GM21619 (cell line): ENCODE data around the gene GALNT18.

ENCODE experiments used
- ATAC-seq: cut with Tn5 transposase; IDR thresholded peaks from one replicate; pipeline ENCODE4 v1.9.1; 2021; ENCODE audit not compliant: unreplicated experiment

GALNT18 gene

GRCh38 chr11:11624926-11625325 is 3.1 kb upstream of the GALNT18 start:
- ATAC-seq, result no peak

- no peak for ATAC-seq
Measured at GRCh38 chr11:11624204-11624603, 2.4 kb upstream of the GALNT18 start.

- ATAC-seq, result no peak
Measured at GRCh38 chr11:11622772-11623171, 967 bp upstream of the GALNT18 start.

GRCh38 chr11:11622340-11622706 is 518 bp upstream of the GALNT18 start:
- no peak for ATAC-seq

GRCh38 chr11:11620921-11621572 is 758 bp downstream of the GALNT18 start:
- ATAC-seq, result peak; percentile 22

GRCh38 chr11:11620173-11620920 is 1.5 kb downstream of the GALNT18 start:
- no peak for ATAC-seq

GRCh38 chr11:11618973-11619435 is 2.8 kb downstream of the GALNT18 start:
- no peak for ATAC-seq

- no peak for ATAC-seq
Measured at GRCh38 chr11:11615086-11615485, 6.7 kb downstream of the GALNT18 start.

- ATAC-seq, result no peak
Measured at GRCh38 chr11:11612439-11612838, 9.4 kb downstream of the GALNT18 start.

- no peak for ATAC-seq
Measured at GRCh38 chr11:11611381-11611780, 10.4 kb downstream of the GALNT18 start.

- no peak for ATAC-seq
Measured at GRCh38 chr11:11608783-11609232, 13.0 kb downstream of the GALNT18 start.

GRCh38 chr11:11607772-11608171 is 14.0 kb downstream of the GALNT18 start:
- ATAC-seq, result no peak

- ATAC-seq, result no peak
Measured at GRCh38 chr11:11605821-11606450, 15.9 kb downstream of the GALNT18 start.

- no peak for ATAC-seq
Measured at GRCh38 chr11:11605181-11605580, 16.6 kb downstream of the GALNT18 start.

- ATAC-seq, result no peak
Measured at GRCh38 chr11:11604370-11604990, 17.3 kb downstream of the GALNT18 start.

- no peak for ATAC-seq
Measured at GRCh38 chr11:11602011-11602410, 19.8 kb downstream of the GALNT18 start.

- no peak for ATAC-seq
Measured at GRCh38 chr11:11600288-11600687, 21.5 kb downstream of the GALNT18 start.

- ATAC-seq, result no peak
Measured at GRCh38 chr11:11598243-11598642, 23.6 kb downstream of the GALNT18 start.

GRCh38 chr11:11594162-11594561 is 27.6 kb downstream of the GALNT18 start:
- ATAC-seq, result no peak

GRCh38 chr11:11592146-11592684 is 29.6 kb downstream of the GALNT18 start:
- no peak for ATAC-seq

GRCh38 chr11:11589437-11589836 is 32.4 kb downstream of the GALNT18 start:
- ATAC-seq, result no peak
